ENCODE measurements around the gene FRK. TPM values are rescaled to one million over a fixed set of nuclear protein-coding genes. Genes with fewer than 3 reads are reported as not detected.

FRK gene
- polyA plus RNA-seq, 1 donor from 2014 or later = 0.04 TPM

GRCh38 chr6:116033687-116034303, 26.9 kb downstream of the FRK start:
- H3K36me3 Mint-ChIP-seq = peaks cover 2% of the 10 kb centered on the region
- peaks cover 0 to 3% (median 0%) of the 10 kb centered on the region in 3 donors for H3K4me1 Mint-ChIP-seq
- no peaks in the 10 kb centered on the region for H3K9me3 Mint-ChIP-seq
- H3K27me3 Mint-ChIP-seq = no peaks in the 10 kb centered on the region
- H3K4me3 Mint-ChIP-seq = no peak overlapping the region
- no peak overlapping the region for H3K27ac Mint-ChIP-seq

- Mint-ChIP-seq H3K9me3 (no peaks in the 10 kb centered on the region), H3K27me3 (no peaks in the 10 kb centered on the region), H3K36me3 (peaks cover 2% of the 10 kb centered on the region), H3K4me3 (no peak overlapping the region), H3K4me1 (peaks cover 0 to 6% (median 2%) of the 10 kb centered on the region in 3 donors), H3K27ac (no peak overlapping the region)
Measured at GRCh38 chr6:116030770-116031169, 29.9 kb downstream of the FRK start.

- Mint-ChIP-seq H3K36me3 (peaks cover 2% of the 10 kb centered on the region), H3K4me1 (peaks cover 0 to 6% (median 2%) of the 10 kb centered on the region in 3 donors), H3K27me3 (no peaks in the 10 kb centered on the region), H3K27ac (no peak overlapping the region), H3K9me3 (no peaks in the 10 kb centered on the region), H3K4me3 (no peak overlapping the region)
Measured at GRCh38 chr6:116029535-116029934, 31.2 kb downstream of the FRK start.

GRCh38 chr6:116028233-116028632, 32.5 kb downstream of the FRK start:
- Mint-ChIP-seq H3K27ac (no peak overlapping the region), H3K9me3 (no peaks in the 10 kb centered on the region), H3K36me3 (peaks cover 2% of the 10 kb centered on the region), H3K4me3 (no peak overlapping the region), H3K4me1 (peaks cover 0 to 6% (median 2%) of the 10 kb centered on the region in 3 donors), H3K27me3 (no peaks in the 10 kb centered on the region)

- Mint-ChIP-seq H3K27me3 (no peaks in the 10 kb centered on the region), H3K4me1 (peaks cover 0 to 6% (median 2%) of the 10 kb centered on the region in 3 donors), H3K9me3 (no peaks in the 10 kb centered on the region)
Measured at GRCh38 chr6:116027801-116028200, 32.9 kb downstream of the FRK start.

GRCh38 chr6:116025405-116025804, 35.3 kb downstream of the FRK start:
- Mint-ChIP-seq H3K27ac (no peak overlapping the region), H3K4me3 (no peak overlapping the region), H3K4me1 (peaks cover 0 to 7% (median 2%) of the 10 kb centered on the region in 3 donors)

More at GRCh38 chr6:116027801-116028200, 32.9 kb downstream of the FRK start:
- H3K27ac Mint-ChIP-seq = no peak overlapping the region
- peaks cover 2% of the 10 kb centered on the region for H3K36me3 Mint-ChIP-seq
- peak overlapping the region in 1 of 4 donors; percentile 50 for H3K4me3 Mint-ChIP-seq

GRCh38 chr6:116022841-116023445, 37.7 kb downstream of the FRK start:
- Mint-ChIP-seq H3K27me3 (no peaks in the 10 kb centered on the region), H3K36me3 (no peaks in the 10 kb centered on the region), H3K9me3 (no peaks in the 10 kb centered on the region), H3K4me3 (no peak overlapping the region), H3K4me1 (peaks cover 11 to 15% (median 12%) of the 10 kb centered on the region in 3 donors), H3K27ac (no peak overlapping the region)

More at GRCh38 chr6:116025405-116025804, 35.3 kb downstream of the FRK start:
- no peaks in the 10 kb centered on the region for H3K27me3 Mint-ChIP-seq
- H3K36me3 Mint-ChIP-seq = peaks cover 2% of the 10 kb centered on the region
- H3K9me3 Mint-ChIP-seq = no peaks in the 10 kb centered on the region

- H3K4me1 Mint-ChIP-seq = peaks cover 22 to 24% (median 23%) of the 10 kb centered on the region in 3 donors
- no peak overlapping the region for H3K4me3 Mint-ChIP-seq
- H3K36me3 Mint-ChIP-seq = no peaks in the 10 kb centered on the region
- H3K27ac Mint-ChIP-seq = no peak overlapping the region
- H3K27me3 Mint-ChIP-seq = no peaks in the 10 kb centered on the region
- H3K9me3 Mint-ChIP-seq = no peaks in the 10 kb centered on the region
Measured at GRCh38 chr6:116020738-116021137, 40.0 kb downstream of the FRK start.

- H3K36me3 Mint-ChIP-seq = peaks cover 2% of the 10 kb centered on the region
- peaks cover 24 to 30% (median 28%) of the 10 kb centered on the region in 3 donors for H3K4me1 Mint-ChIP-seq
- no peaks in the 10 kb centered on the region for H3K27me3 Mint-ChIP-seq
- no peak overlapping the region for H3K27ac Mint-ChIP-seq
- no peaks in the 10 kb centered on the region for H3K9me3 Mint-ChIP-seq
- peak overlapping the region in 1 of 4 donors; percentile 1 for H3K4me3 Mint-ChIP-seq
Measured at GRCh38 chr6:116019428-116019827, 41.3 kb downstream of the FRK start.

- Mint-ChIP-seq H3K27me3 (no peaks in the 10 kb centered on the region), H3K4me3 (no peak overlapping the region), H3K4me1 (peaks cover 24 to 30% (median 28%) of the 10 kb centered on the region in 3 donors), H3K27ac (no peak overlapping the region), H3K9me3 (no peaks in the 10 kb centered on the region), H3K36me3 (peaks cover 2% of the 10 kb centered on the region)
Measured at GRCh38 chr6:116018976-116019375, 41.7 kb downstream of the FRK start.

GRCh38 chr6:116017546-116018295, 43.0 kb downstream of the FRK start:
- Mint-ChIP-seq H3K36me3 (peaks cover 2% of the 10 kb centered on the region), H3K27me3 (no peaks in the 10 kb centered on the region), H3K4me1 (peaks cover 24 to 30% (median 28%) of the 10 kb centered on the region in 3 donors), H3K27ac (peak overlapping the region in 1 of 3 donors; percentile 2), H3K9me3 (no peaks in the 10 kb centered on the region), H3K4me3 (peak overlapping the region in 1 of 4 donors; percentile 47)

GRCh38 chr6:116016846-116017545, 43.7 kb downstream of the FRK start:
- H3K27ac Mint-ChIP-seq = no peak overlapping the region
- no peaks in the 10 kb centered on the region for H3K9me3 Mint-ChIP-seq
- H3K4me1 Mint-ChIP-seq = peaks cover 24 to 30% (median 28%) of the 10 kb centered on the region in 3 donors
- peaks cover 2% of the 10 kb centered on the region for H3K36me3 Mint-ChIP-seq
- H3K27me3 Mint-ChIP-seq = no peaks in the 10 kb centered on the region
- peak overlapping the region in 1 of 4 donors; percentile 43 for H3K4me3 Mint-ChIP-seq

- no peak overlapping the region for H3K27ac Mint-ChIP-seq
- H3K4me3 Mint-ChIP-seq = no peak overlapping the region
- H3K4me1 Mint-ChIP-seq = peaks cover 24 to 30% (median 28%) of the 10 kb centered on the region in 3 donors
- H3K27me3 Mint-ChIP-seq = no peaks in the 10 kb centered on the region
- H3K36me3 Mint-ChIP-seq = peaks cover 2% of the 10 kb centered on the region
- no peaks in the 10 kb centered on the region for H3K9me3 Mint-ChIP-seq
Measured at GRCh38 chr6:116015983-116016382, 44.7 kb downstream of the FRK start.

- Mint-ChIP-seq H3K4me3 (peak overlapping the region in 1 of 4 donors; percentile 18), H3K27ac (no peak overlapping the region), H3K9me3 (no peaks in the 10 kb centered on the region), H3K4me1 (peaks cover 24 to 30% (median 27%) of the 10 kb centered on the region in 3 donors), H3K36me3 (peaks cover 2% of the 10 kb centered on the region), H3K27me3 (no peaks in the 10 kb centered on the region)
Measured at GRCh38 chr6:116015561-116015960, 45.1 kb downstream of the FRK start.

- Mint-ChIP-seq H3K27ac (no peak overlapping the region), H3K4me3 (no peak overlapping the region), H3K9me3 (no peaks in the 10 kb centered on the region), H3K27me3 (no peaks in the 10 kb centered on the region), H3K4me1 (peaks cover 19 to 24% (median 19%) of the 10 kb centered on the region in 3 donors), H3K36me3 (peaks cover 2% of the 10 kb centered on the region)
Measured at GRCh38 chr6:116012951-116013350, 47.7 kb downstream of the FRK start.

Measured in IgD-negative memory B cell (primary cell).